Measurements from ENCODE around the gene FAM53A.

DNA sequence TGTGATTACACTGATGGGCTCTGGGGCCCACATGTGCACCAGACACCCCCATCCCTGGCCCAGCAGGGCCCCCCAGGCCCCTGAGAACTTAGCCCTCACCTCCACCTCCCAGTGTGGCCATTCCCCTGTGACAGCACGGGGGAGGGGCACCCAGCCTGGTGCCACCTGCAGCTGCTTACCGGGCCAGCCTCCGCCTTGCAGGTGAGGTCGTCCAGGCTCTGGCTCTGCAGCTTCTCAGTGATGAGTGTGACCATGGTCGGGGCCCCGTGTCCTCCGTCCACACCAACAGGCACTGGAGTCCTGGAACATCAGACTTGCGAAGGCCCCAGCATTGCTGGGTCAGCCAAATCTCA, 15.6 kb downstream of the FAM53A start:
- TF ChIP-seq CTCF (conservative IDR thresholded peaks at IDR 0.05) (no peak), ZFX (IDR thresholded peaks at IDR 0.05) (no peak)
